ENCODE data around the gene KRT1.

DNA sequence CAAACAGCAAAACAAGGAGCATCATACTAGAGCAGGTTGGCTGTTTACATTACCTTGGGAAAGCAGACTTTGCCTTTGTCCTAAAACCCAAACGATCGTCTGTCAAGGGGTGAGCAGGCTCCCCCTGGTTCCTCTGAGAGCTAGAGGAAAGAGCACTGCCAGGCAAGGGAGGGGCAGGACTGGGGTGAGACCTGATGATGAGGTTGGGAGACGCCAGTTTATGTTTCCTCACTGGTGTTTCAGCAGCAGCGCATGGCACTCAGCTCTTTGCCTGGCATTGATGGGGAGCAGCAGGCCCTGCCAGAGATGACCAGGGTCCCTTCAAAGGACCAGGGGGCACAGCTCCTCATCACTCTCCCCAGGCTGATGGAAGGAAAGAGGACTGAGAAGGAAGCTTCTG lies 20.3 kb downstream of the KRT1 start:
- no peak for TF ChIP-seq CTCF (IDR thresholded peaks at IDR 0.05)
- TF ChIP-seq ZFX (IDR thresholded peaks at IDR 0.05; ENCODE audit: borderline replicate concordance), result no peak
